A673 (cell line): ENCODE data around the gene CNTN5. TPM values are rescaled to one million over a fixed set of nuclear protein-coding genes. Genes with fewer than 3 reads are reported as not detected.
A peak's percentile ranks its signal among the peaks of the same experiment; 100 is the strongest.
"Not testable (repeated sequence)": the region's sequence is repeated elsewhere in the genome, so short reads cannot be mapped to it uniquely, and the experiment has no call there.

Experiments
- BruUV-seq: library from RNA; stranded (reverse); fragments of 400-500 nt; replicated peaks from 2 replicates; lab custom pipeline; 2021; lab: Mats Ljungman, UMichigan
- CTCF ChIA-PET: fragments of 300-600 bp; sonication (Branson Sonifier 250); formaldehyde crosslinking; loops from one replicate; lab custom pipeline; 2022; ENCODE audit warnings: antibody characterized with exemption; lab: Charles Lee
- POLR2A ChIA-PET: fragments of 300-600 bp; sonication (Branson Sonifier 250); formaldehyde crosslinking; loops from one replicate; lab custom pipeline; 2022; ENCODE audit warnings: antibody characterized with exemption; ENCODE audit not compliant: low non-redundant PET; lab: Charles Lee
- DNase-seq: peaks from one replicate; pipeline ENCODE4 v3.0.0-alpha.2; 2015; ENCODE audit warnings: low spot score
- H3K27ac ChIP-seq: fragments of 200-600 bp; sonication (generic); 2 replicates; pipeline ENCODE4 v1.5.1; 2016; ENCODE audit warnings: mixed run types, low read depth, mild to moderate bottlenecking, mixed read lengths, antibody characterized with exemption, low read length; ENCODE audit not compliant: poor library complexity, severe bottlenecking
- H3K27me3 ChIP-seq: fragments of 200-600 bp; sonication (generic); replicated peaks from 2 replicates; pipeline ENCODE4 v1.6.1; 2017; ENCODE audit warnings: mixed run types, low read depth, mild to moderate bottlenecking, mixed read lengths, antibody characterized with exemption, low read length; ENCODE audit not compliant: insufficient read depth, poor library complexity
- H3K36me3 ChIP-seq: fragments of 200-600 bp; sonication (generic); 2 replicates; pipeline ENCODE4 v1.6.1; 2016; ENCODE audit warnings: mixed run types, mild to moderate bottlenecking, mixed read lengths, antibody characterized with exemption, low read length; ENCODE audit not compliant: insufficient read depth, poor library complexity, severe bottlenecking
- H3K4me1 ChIP-seq: fragments of 200-600 bp; sonication (generic); 2 replicates; pipeline ENCODE4 v1.6.1; 2017; ENCODE audit warnings: mixed run types, mild to moderate bottlenecking, mixed read lengths, antibody characterized with exemption, low read length; ENCODE audit not compliant: insufficient read depth, poor library complexity, severe bottlenecking
- H3K4me3 ChIP-seq: fragments of 200-600 bp; sonication (generic); 2 replicates; pipeline ENCODE4 v1.5.1; 2016; ENCODE audit warnings: low read depth, mixed run types, mild to moderate bottlenecking, mixed read lengths, low read length; ENCODE audit not compliant: poor library complexity, severe bottlenecking
- H3K9me3 ChIP-seq: fragments of 200-600 bp; sonication (generic); 2 replicates; pipeline ENCODE4 v1.6.1; 2016; ENCODE audit warnings: mixed run types, low read depth, mild to moderate bottlenecking, mixed read lengths, antibody characterized with exemption, low read length; ENCODE audit not compliant: poor library complexity, severe bottlenecking
- CTCF ChIP-seq: fragments of 300-800, 200-600 bp; sonication (generic); conservative IDR thresholded peaks from 2 replicates; pipeline ENCODE4 v1.5.1; 2017; ENCODE audit warnings: low read depth, mild to moderate bottlenecking, antibody characterized with exemption, low read length, moderate library complexity, mixed read lengths
- EZH2 ChIP-seq: fragments of 200-600 bp; sonication (generic); IDR thresholded peaks from 2 replicates; pipeline ENCODE4 v1.6.1; 2017; ENCODE audit warnings: borderline replicate concordance, low read depth, mild to moderate bottlenecking, mixed read lengths, antibody characterized with exemption, low read length; ENCODE audit not compliant: poor library complexity, severe bottlenecking
- intact Hi-C: fragments of 100-400 bp; cut with micrococcal nuclease; formaldehyde crosslinking; loops from one replicate; pipeline ENCODE4 v1.10.0; 2022; ENCODE audit not compliant: unreplicated experiment
- total RNA-seq: library from RNA; stranded (reverse); gene quantifications from 2 replicates; pipeline ENCODE4 v1.2.3, GENCODE V29; 2021

CNTN5 gene
- total RNA-seq, 1 experiment from 2014 or later = 0.80 TPM

GRCh38 chr11:99822846-99823565 lies 802.3 kb downstream of the CNTN5 start:
- no peak for DNase-seq
- no peaks in the 10 kb centered on the region for H3K4me1 ChIP-seq
- no peak overlapping the region for H3K4me3 ChIP-seq
- TF ChIP-seq EZH2 = no peak
- no peak for TF ChIP-seq CTCF
- intact Hi-C loops = no loop called here
- H3K36me3 ChIP-seq = no peaks in the 10 kb centered on the region
- BruUV-seq = no TSS peak
- ChIA-PET POLR2A (no interaction called here), CTCF (no interaction called here)
- H3K27ac ChIP-seq = no peak overlapping the region
- no peaks in the 10 kb centered on the region for H3K9me3 ChIP-seq
- no peaks in the 10 kb centered on the region for H3K27me3 ChIP-seq

GRCh38 chr11:99836739-99837138 lies 816.0 kb downstream of the CNTN5 start:
- H3K27me3 ChIP-seq, intact Hi-C loops, H3K4me1 ChIP-seq, H3K27ac ChIP-seq, H3K4me3 ChIP-seq, H3K36me3 ChIP-seq, CTCF ChIA-PET, BruUV-seq, H3K9me3 ChIP-seq, DNase-seq, POLR2A ChIA-PET: not testable (repeated sequence)

GRCh38 chr11:99841885-99842284 lies 821.1 kb downstream of the CNTN5 start:
- ChIA-PET CTCF (no interaction called here), POLR2A (no interaction called here)
- Histone ChIP-seq H3K36me3 (no peaks in the 10 kb centered on the region), H3K27ac (no peak overlapping the region), H3K4me3 (no peak overlapping the region), H3K4me1 (no peaks in the 10 kb centered on the region), H3K27me3 (no peaks in the 10 kb centered on the region), H3K9me3 (no peaks in the 10 kb centered on the region)
- TF ChIP-seq EZH2 (no peak), CTCF (no peak)
- no peak for DNase-seq
- intact Hi-C loops = no loop called here
- BruUV-seq = no TSS peak

GRCh38 chr11:99865951-99866350 lies 845.2 kb downstream of the CNTN5 start:
- no peak for TF ChIP-seq EZH2
- no peak for TF ChIP-seq CTCF
- Histone ChIP-seq H3K4me3 (no peak overlapping the region), H3K27me3 (no peaks in the 10 kb centered on the region), H3K9me3 (no peaks in the 10 kb centered on the region), H3K4me1 (peaks cover 11% of the 10 kb centered on the region), H3K27ac (no peak overlapping the region), H3K36me3 (no peaks in the 10 kb centered on the region)
- intact Hi-C loops = no loop called here
- DNase-seq = peak; percentile 71
- ChIA-PET POLR2A (no interaction called here), CTCF (no interaction called here)
- BruUV-seq = no TSS peak
